ENCODE data around the gene NRG3.

The NRG3 gene

DNA sequence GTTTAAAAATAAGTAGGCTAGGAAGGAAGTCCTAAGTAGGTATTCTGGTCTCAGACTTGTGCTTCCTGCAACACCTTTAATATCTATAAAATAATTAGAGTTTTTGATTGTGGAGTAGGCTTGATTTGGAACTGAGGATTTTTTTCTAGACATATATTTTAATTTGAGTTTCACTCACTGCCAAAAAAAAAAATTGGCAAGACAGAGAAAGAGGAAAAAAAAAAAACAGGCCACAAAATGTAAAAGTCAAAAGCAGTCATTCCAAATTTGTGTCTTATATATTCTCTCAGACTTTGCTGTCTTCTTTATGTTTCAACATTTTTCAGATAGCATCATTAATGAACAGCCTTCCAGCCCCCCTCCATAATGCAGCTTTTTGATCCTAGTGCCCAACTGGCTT, 346.1 kb downstream of the NRG3 start:
- DNase-seq (ENCODE audit: low spot score): no peak

- DNase-seq (ENCODE audit: low spot score): no peak
Observed at GRCh38 chr10:82221601-82222149, 346.7 kb downstream of the NRG3 start.

- DNase-seq (ENCODE audit: low spot score): no peak
Observed at GRCh38 chr10:82228701-82229100, 353.7 kb downstream of the NRG3 start.

GRCh38 chr10:82234173-82234572, 359.2 kb downstream of the NRG3 start:
- DNase-seq (ENCODE audit: low spot score): no peak

DNA sequence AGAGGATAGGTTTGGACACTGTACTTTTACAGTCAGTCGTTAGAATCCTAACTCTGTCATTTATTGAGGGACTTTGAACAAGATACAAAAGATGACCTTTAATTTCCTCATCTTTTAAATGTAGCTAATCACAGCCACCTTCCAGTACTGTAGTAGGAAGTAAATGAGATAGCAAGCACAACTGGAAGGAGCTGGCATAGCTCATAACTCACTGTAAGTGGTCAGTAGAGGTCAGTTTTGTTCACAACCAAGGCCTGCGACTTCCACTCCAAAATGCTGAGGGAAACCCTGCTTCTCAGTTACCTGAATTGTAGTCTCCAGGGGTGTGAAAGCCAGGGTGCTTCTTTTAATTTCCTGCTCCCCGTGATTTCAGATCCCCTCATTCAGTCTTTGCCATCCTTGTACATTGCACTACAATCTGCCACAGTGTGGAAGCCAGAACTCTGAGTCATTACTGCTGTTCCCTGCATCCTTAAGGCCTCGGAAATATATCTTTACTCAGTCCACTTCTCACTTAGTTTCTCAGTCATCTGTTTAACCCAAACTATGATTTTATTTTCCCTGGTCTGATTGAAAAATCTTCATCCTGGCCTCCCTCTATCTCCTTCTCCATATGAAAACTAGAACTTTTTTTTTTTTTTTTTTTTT, 361.2 kb downstream of the NRG3 start:
- no peak for DNase-seq (ENCODE audit: low spot score)

- DNase-seq (ENCODE audit: low spot score): no peak
Observed at GRCh38 chr10:82238291-82238690, 363.3 kb downstream of the NRG3 start.

DNA sequence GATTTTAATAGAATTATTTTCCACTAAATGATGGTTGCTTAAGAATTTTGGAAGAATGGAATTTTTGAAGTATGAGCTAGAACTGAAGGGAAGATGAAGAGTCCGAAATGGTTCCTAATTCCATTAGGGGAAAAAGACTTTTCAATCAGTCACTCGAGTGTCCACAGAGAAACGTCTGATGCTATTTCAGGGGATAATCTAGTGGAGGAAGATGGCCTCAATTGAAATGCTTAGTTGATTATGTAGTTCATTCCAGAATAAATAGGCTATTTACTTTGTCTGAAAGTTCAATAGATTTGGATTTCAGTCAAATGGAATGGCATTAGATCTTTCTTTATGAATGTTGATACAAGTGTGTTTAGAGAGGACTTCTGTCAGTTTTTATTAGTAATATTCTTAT, 365.4 kb downstream of the NRG3 start:
- no peak for DNase-seq (ENCODE audit: low spot score)

- DNase-seq (ENCODE audit: low spot score): no peak
Observed at GRCh38 chr10:82242778-82243177, 367.8 kb downstream of the NRG3 start.

DNA sequence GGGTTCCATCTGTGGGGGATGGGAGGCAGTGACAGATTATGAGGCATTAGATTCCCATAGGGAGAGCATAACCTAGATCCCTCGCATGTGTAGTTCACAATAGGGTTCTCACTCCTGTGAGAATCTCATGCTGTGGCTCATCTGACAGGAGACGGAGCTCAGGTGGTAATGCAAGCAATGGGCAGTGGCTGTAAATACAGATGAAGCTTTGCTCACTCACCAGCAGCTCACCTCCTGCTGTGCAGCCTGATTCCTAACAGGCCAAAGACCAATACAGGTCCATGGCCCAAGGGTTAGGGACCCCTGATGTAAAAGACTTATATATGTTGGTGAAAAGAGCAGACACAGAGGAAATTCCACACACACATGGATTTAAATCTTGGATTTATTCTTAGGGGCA, 370.2 kb downstream of the NRG3 start:
- no peak for DNase-seq (ENCODE audit: low spot score)

DNA sequence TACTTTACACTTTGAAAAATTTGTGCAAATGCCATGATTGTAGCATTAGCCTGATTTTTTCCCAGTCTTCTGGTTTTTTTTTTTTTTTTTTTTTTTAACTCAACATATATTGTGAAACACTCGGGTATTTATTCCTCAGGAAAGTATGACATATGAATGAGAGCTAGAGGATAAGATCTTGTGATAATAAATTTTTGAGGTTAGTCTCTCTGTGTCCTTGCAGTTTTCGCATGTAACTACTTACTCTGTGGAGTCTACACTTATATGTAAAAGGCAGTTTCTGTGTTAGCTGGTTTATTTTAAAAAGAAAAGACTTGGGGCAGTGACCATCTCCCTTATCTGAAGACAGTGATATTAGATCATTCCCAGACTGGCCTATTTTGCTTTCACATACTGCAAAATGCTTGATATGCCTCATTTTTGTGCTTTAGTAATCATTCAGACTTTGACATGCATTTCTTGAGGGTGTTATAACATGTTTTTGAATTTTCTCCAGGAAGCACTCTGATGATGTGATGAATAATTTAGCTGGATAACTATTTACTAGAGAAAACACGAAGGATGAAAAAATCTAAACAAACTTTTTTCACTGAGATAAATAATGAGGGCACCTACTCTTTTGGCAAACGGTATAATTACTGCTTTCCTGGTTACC, 371.0 kb downstream of the NRG3 start:
- DNase-seq (ENCODE audit: low spot score): no peak

- no peak for DNase-seq (ENCODE audit: low spot score)
Observed at GRCh38 chr10:82249141-82249540, 374.1 kb downstream of the NRG3 start.

- no peak for DNase-seq (ENCODE audit: low spot score)
Observed at GRCh38 chr10:82251222-82251906, 376.4 kb downstream of the NRG3 start.

- no peak for DNase-seq (ENCODE audit: low spot score)
Observed at GRCh38 chr10:82252081-82252480, 377.1 kb downstream of the NRG3 start.

DNA sequence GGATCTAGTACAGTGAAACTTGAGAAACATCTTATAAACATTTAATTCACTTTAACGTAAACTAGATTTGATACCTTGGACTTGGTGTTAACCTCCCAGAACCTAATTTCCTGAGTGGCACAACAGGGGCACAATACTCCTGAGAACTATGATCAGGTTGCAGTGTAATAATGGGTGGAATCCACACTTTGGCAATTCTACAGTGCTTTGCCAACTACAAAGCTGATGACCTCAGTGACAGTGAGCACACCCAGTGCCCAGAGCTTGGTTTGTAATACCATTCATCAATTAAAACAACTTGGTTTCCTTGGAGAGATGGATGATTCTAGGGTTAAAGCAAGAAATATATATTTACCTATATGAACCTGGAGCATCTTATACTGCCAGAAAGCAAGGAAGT, 379.2 kb downstream of the NRG3 start:
- no peak for DNase-seq (ENCODE audit: low spot score)

- no peak for DNase-seq (ENCODE audit: low spot score)
Observed at GRCh38 chr10:82256275-82256674, 381.3 kb downstream of the NRG3 start.

DNA sequence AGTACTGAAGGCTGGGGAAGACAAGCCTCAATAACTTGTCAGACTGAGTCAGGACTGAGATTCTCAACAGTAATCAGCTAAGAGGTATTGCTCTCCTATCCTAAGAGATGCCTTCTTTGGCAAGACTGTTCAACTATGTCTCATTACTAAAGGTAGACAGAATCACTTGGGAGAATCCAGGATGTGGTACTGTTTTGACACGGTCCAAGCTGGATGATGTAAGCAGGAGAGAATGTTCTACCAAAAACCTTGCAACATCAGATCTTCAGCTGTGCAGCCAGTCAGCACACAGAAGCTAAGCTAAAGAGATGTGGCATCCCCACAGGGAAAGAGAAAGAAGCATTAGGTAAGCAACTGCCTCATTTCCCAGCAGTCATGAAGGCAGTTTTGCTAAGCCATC, 391.4 kb downstream of the NRG3 start:
- no peak for DNase-seq (ENCODE audit: low spot score)

DNA sequence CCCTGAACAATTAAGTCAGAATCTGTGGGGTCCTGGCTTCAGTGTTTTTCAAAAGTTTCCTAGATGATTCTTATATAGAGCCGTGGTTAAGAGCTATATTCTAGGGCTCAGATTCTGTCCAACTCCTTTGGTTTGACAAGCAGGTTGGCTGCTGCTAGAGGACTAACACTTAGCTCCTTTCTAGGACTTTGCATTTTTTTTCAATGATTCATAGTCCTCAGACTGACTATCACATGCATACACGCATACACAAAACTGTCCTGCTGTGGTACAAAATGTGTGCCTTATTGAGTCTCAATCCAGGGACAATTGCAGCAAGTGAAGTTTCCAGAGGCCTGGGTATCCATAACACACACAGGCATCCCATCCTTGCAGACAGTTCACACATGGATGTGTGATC, 392.0 kb downstream of the NRG3 start:
- DNase-seq (ENCODE audit: low spot score): no peak

DNA sequence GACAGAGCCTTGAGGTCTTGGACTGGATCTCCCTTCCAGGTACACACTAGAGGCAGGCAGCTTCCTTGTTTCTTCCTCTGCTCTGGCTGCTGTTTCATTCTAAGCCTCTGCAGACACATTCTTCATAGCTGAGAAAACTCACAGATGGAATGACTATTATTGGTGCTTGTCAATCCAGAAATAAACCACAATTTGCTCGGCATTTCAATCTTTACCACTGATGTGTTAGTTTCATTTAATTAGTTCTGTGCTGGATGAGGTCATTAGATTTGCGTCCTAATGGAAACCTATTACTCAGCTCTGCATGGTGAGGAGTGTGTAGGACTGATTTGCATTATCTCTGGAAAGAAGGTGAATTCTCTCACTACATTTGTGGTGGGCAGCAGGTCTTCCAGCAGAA, 392.5 kb downstream of the NRG3 start:
- no peak for DNase-seq (ENCODE audit: low spot score)

DNA sequence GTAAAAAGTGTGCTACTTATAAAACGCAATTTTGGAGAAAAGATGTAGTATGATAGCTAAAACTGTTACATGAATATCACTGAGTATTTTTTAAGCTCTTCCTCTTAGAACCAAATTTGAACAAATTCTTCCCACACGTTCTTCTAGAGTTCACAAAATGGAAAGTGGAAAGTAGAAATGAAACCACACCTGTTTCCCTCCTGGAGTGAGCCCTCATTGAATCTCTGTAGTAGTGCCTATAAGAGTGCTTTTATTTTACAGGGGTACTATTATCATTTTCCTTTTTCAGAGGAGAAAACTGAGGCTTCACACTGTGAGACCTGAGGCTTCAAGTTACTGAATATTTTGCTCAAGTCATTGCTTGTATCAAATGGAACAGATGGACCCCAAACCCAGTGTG, 393.0 kb downstream of the NRG3 start:
- DNase-seq (ENCODE audit: low spot score): no peak

DNA sequence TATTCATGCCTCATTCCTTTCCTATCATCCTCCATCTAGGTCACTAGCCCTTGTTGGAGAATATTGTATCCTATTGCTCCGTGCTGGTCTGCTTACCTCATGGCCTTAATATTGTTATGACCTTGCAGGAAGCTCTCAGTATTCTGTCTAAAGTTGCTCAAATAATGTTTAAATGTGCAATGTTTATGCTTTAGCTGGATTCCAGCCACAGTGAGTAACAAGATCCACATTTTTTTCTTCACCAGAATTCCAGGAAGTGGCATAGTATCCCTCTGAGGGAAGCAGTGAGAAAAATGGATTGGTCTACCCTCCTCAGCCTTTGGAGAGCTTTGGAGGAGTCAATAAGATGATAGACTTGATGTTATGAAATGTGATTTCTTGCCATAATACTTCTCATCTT, 402.6 kb downstream of the NRG3 start:
- DNase-seq (ENCODE audit: low spot score): no peak

GRCh38 chr10:82278401-82279182, 403.6 kb downstream of the NRG3 start:
- no peak for DNase-seq (ENCODE audit: low spot score)

- no peak for DNase-seq (ENCODE audit: low spot score)
Observed at GRCh38 chr10:82282782-82283456, 407.9 kb downstream of the NRG3 start.

Measured in hematopoietic multipotent progenitor cell treated with erythropoietin and hydrocortisone succinate and interleukin-3 and kit ligand, for 17 days (in vitro differentiated cells).